Smooth muscle cell (in vitro differentiated cells): ENCODE results near the gene AKAP7. TPM values are rescaled to one million over a fixed set of nuclear protein-coding genes. Genes with fewer than 3 reads are reported as not detected.
A peak's percentile ranks its signal among the peaks of the same experiment; 100 is the strongest.

Experiments used
- DNase-seq: peaks from one replicate; lab custom pipeline; 2025; ENCODE audit not compliant: unreplicated experiment; lab: John Stamatoyannopoulos, UW
- H2AFZ ChIP-seq: fragments of 200-600 bp; sonication (generic); 2 replicates; pipeline ENCODE4 v1.6.0; 2016; ENCODE audit warnings: antibody characterized with exemption, low read depth, mild to moderate bottlenecking
- H3F3A ChIP-seq: fragments of 200-600 bp; sonication (generic); 2 replicates; pipeline ENCODE4 v1.6.0; 2017; ENCODE audit warnings: antibody characterized with exemption, low read depth
- H3K27ac ChIP-seq: fragments of 200-600 bp; sonication (generic); 2 replicates; pipeline ENCODE4 v1.5.1; 2016; ENCODE audit warnings: low read depth, mild to moderate bottlenecking
- H3K27me3 ChIP-seq: fragments of 200-600 bp; sonication (generic); 2 replicates; pipeline ENCODE4 v1.6.1; 2016; ENCODE audit warnings: low read depth, mild to moderate bottlenecking
- H3K36me3 ChIP-seq: fragments of 200-600 bp; sonication (generic); 2 replicates; pipeline ENCODE4 v1.5.1; 2016; ENCODE audit warnings: low read depth
- H3K4me1 ChIP-seq: fragments of 200-600 bp; sonication (generic); 2 replicates; pipeline ENCODE4 v1.5.1; 2016; ENCODE audit warnings: low read depth
- H3K4me2 ChIP-seq: fragments of 200-600 bp; sonication (generic); 2 replicates; pipeline ENCODE4 v1.6.0; 2016; ENCODE audit warnings: mild to moderate bottlenecking
- H3K4me3 ChIP-seq: fragments of 200-600 bp; sonication (generic); 2 replicates; pipeline ENCODE4 v1.5.1; 2016; ENCODE audit warnings: mild to moderate bottlenecking
- H3K79me2 ChIP-seq: fragments of 200-600 bp; sonication (generic); 2 replicates; pipeline ENCODE4 v1.6.0; 2016; ENCODE audit warnings: low read depth, mild to moderate bottlenecking
- H3K9ac ChIP-seq: fragments of 200-600 bp; sonication (generic); 2 replicates; pipeline ENCODE4 v1.6.0; 2016; ENCODE audit warnings: low read depth
- H3K9me3 ChIP-seq: fragments of 200-600 bp; sonication (generic); replicated peaks from 2 replicates; pipeline ENCODE4 v1.5.1; 2016; ENCODE audit warnings: low read depth
- H4K20me1 ChIP-seq: fragments of 200-600 bp; sonication (generic); 2 replicates; pipeline ENCODE4 v1.6.0; 2016; ENCODE audit warnings: low read depth
- WGBS: methylation state at CpG from one replicate; pipeline ENCODE4 v1.1.7; 2016; ENCODE audit warnings: low lambda C conversion rate; 5-methylcytosine and 5-hydroxymethylcytosine counted together
- polyA plus RNA-seq: library from polyadenylated mRNA; unstranded; fragments of >200 nt; fragmentation: Nextera tagmentation; extraction: Ambion mirVana; gene quantifications from 2 replicates; pipeline ENCODE4 v1.2.1, GENCODE V29; 2016
- total RNA-seq: library from RNA; depleted of rRNA; stranded (reverse); fragments of >200 nt; gene quantifications from 2 replicates; pipeline ENCODE4 v1.2.3, GENCODE V29; 2014
- TF ChIP-seq, protein P1 (sequence below): fragments of 200-600 bp; sonication (generic); IDR thresholded peaks from 2 replicates; pipeline ENCODE4 v1.5.1; 2017; ENCODE audit warnings: borderline replicate concordance, mild to moderate bottlenecking, antibody characterized with exemption; ENCODE audit not compliant: insufficient read depth, poor library complexity, severe bottlenecking

AKAP7 gene
- total and polyA plus RNA-seq, 2 experiments from 2014 or later: 2.0 to 6.5 TPM

DNA sequence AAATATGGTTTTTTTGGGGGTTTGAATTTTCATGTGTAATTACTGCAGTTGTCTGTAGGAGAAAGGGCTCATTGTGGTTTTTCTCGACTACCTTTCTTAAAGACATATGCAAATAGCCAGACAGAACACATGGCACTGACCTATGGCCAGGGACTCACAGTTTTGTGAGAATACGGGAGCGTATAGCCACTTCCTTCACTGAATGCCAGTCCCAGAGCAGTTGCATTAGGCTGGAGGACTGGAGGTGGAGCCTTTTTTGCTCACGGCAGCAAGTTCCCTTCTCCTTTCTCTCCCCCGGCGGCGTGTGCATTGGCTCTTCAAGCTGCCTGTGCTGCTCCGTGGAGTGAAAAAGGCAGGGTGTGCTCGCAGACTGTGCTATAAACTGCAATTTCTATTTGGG, 114.9 kb downstream of the AKAP7 start:
- peak overlapping the region; percentile 75 for H2AFZ ChIP-seq
- TF ChIP-seq, protein P1, sequence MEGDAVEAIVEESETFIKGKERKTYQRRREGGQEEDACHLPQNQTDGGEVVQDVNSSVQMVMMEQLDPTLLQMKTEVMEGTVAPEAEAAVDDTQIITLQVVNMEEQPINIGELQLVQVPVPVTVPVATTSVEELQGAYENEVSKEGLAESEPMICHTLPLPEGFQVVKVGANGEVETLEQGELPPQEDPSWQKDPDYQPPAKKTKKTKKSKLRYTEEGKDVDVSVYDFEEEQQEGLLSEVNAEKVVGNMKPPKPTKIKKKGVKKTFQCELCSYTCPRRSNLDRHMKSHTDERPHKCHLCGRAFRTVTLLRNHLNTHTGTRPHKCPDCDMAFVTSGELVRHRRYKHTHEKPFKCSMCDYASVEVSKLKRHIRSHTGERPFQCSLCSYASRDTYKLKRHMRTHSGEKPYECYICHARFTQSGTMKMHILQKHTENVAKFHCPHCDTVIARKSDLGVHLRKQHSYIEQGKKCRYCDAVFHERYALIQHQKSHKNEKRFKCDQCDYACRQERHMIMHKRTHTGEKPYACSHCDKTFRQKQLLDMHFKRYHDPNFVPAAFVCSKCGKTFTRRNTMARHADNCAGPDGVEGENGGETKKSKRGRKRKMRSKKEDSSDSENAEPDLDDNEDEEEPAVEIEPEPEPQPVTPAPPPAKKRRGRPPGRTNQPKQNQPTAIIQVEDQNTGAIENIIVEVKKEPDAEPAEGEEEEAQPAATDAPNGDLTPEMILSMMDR: no peak
- H3K27ac ChIP-seq: no peak overlapping the region
- H4K20me1 ChIP-seq: no peaks in the 10 kb centered on the region
- peak overlapping the region; percentile 54 for H3K4me3 ChIP-seq
- no peaks in the 10 kb centered on the region for H3F3A ChIP-seq
- peaks cover 9% of the 10 kb centered on the region for H3K4me1 ChIP-seq
- WGBS: 11% methylated on average over 9 of the region's 9 CpGs
- DNase-seq: no peak
- H3K9ac ChIP-seq: no peak overlapping the region
- H3K27me3 ChIP-seq: no peaks in the 10 kb centered on the region
- H3K4me2 ChIP-seq: peak overlapping the region; percentile 86
- H3K79me2 ChIP-seq: no peaks in the 10 kb centered on the region
- no peaks in the 10 kb centered on the region for H3K36me3 ChIP-seq
- H3K9me3 ChIP-seq: no peaks in the 10 kb centered on the region

DNA sequence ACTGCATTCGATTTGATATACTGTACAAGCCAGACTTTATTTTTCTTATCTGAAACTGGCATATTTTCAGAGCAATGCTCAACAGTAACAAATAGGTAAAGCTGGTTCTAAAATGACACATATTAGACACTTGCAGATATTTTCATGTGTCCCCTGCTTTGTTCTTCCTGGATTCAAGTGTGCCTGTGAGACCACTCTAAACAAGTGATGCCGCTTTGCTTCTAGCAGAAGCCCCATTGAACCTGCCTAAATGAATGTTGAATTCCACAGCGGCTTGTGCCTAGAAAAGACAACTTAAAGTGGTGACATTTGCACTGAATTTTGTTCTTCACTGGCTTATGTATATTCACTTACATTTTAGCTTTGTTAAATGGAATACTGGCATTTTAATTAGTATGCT, 115.7 kb downstream of the AKAP7 start:
- Histone ChIP-seq H3K9ac (no peak overlapping the region), H3K9me3 (no peaks in the 10 kb centered on the region), H4K20me1 (no peaks in the 10 kb centered on the region), H3K4me2 (peak overlapping the region; percentile 86), H3K4me1 (peaks cover 9% of the 10 kb centered on the region), H3K36me3 (no peaks in the 10 kb centered on the region), H3K27me3 (no peaks in the 10 kb centered on the region), H3K4me3 (peak overlapping the region; percentile 54), H3K79me2 (no peaks in the 10 kb centered on the region), H3K27ac (no peak overlapping the region), H3F3A (no peaks in the 10 kb centered on the region), H2AFZ (no peak overlapping the region)
- TF ChIP-seq, protein P1: no peak
- 60% methylated on average over 3 of the region's 3 CpGs for WGBS
- no peak for DNase-seq

- peak overlapping the region; percentile 86 for H3K4me2 ChIP-seq
Observed at GRCh38 chr6:131251590-131252199, 116.4 kb downstream of the AKAP7 start.

More at GRCh38 chr6:131251590-131252199, 116.4 kb downstream of the AKAP7 start:
- Histone ChIP-seq H3K4me3 (peak overlapping the region; percentile 54), H4K20me1 (no peaks in the 10 kb centered on the region), H3F3A (no peaks in the 10 kb centered on the region), H3K79me2 (no peaks in the 10 kb centered on the region), H3K27ac (no peak overlapping the region), H3K27me3 (no peaks in the 10 kb centered on the region), H3K36me3 (no peaks in the 10 kb centered on the region), H2AFZ (no peak overlapping the region), H3K4me1 (peaks cover 9% of the 10 kb centered on the region), H3K9ac (no peak overlapping the region), H3K9me3 (no peaks in the 10 kb centered on the region)
- DNase-seq: no peak
- WGBS: 50% methylated on average over 3 of the region's 3 CpGs
- TF ChIP-seq, protein P1: no peak
